IPS DF 19.7 (cell line): ENCODE data around the gene INSC.

ENCODE experiments used
- DNase-seq: peaks from one replicate; pipeline ENCODE4 v3.0.0-alpha.2; 2013; ENCODE audit warnings: low read depth, low spot score

Gene INSC

GRCh38 chr11:15186146-15186545, 71.4 kb downstream of the INSC start:
- no peak for DNase-seq

GRCh38 chr11:15189189-15189588, 74.5 kb downstream of the INSC start:
- DNase-seq: no peak

- no peak for DNase-seq
Observed at GRCh38 chr11:15189641-15190365, 75.1 kb downstream of the INSC start.

- DNase-seq: no peak
Observed at GRCh38 chr11:15190611-15191010, 75.9 kb downstream of the INSC start.

- DNase-seq: no peak
Observed at GRCh38 chr11:15192005-15192556, 77.4 kb downstream of the INSC start.

- no peak for DNase-seq
Observed at GRCh38 chr11:15194671-15195415, 80.1 kb downstream of the INSC start.

GRCh38 chr11:15195454-15196200, 80.9 kb downstream of the INSC start:
- DNase-seq: no peak

- no peak for DNase-seq
Observed at GRCh38 chr11:15196704-15197103, 82.0 kb downstream of the INSC start.

GRCh38 chr11:15197696-15198095, 83.0 kb downstream of the INSC start:
- DNase-seq: no peak

GRCh38 chr11:15198284-15198683, 83.6 kb downstream of the INSC start:
- no peak for DNase-seq

GRCh38 chr11:15199693-15200092, 85.0 kb downstream of the INSC start:
- DNase-seq: no peak

GRCh38 chr11:15200696-15201095, 86.0 kb downstream of the INSC start:
- no peak for DNase-seq

- no peak for DNase-seq
Observed at GRCh38 chr11:15201586-15201985, 86.9 kb downstream of the INSC start.

GRCh38 chr11:15202626-15203025, 87.9 kb downstream of the INSC start:
- no peak for DNase-seq

- no peak for DNase-seq
Observed at GRCh38 chr11:15204711-15205110, 90.0 kb downstream of the INSC start.

GRCh38 chr11:15206791-15207190, 92.1 kb downstream of the INSC start:
- DNase-seq: no peak

GRCh38 chr11:15208378-15209222, 93.9 kb downstream of the INSC start:
- peak; percentile 25 for DNase-seq

- no peak for DNase-seq
Observed at GRCh38 chr11:15212876-15213275, 98.2 kb downstream of the INSC start.

GRCh38 chr11:15213471-15214231, 98.9 kb downstream of the INSC start:
- DNase-seq: no peak

GRCh38 chr11:15215005-15215404, 100.3 kb downstream of the INSC start:
- no peak for DNase-seq

- no peak for DNase-seq
Observed at GRCh38 chr11:15216678-15217077, 102.0 kb downstream of the INSC start.
